Endodermal cell (in vitro differentiated cells): ENCODE measurements around the gene GUCA1A. TPM values are rescaled to one million over a fixed set of nuclear protein-coding genes. Genes with fewer than 3 reads are reported as not detected.

Experiments
- DNase-seq: peaks from one replicate; pipeline ENCODE4 v3.0.0-alpha.2; 2017
- H3K27ac ChIP-seq: 2 replicates; pipeline ENCODE4 v1.5.1; 2013; ENCODE audit warnings: mild to moderate bottlenecking, low read depth, low read length, moderate library complexity
- H3K27me3 ChIP-seq: 2 replicates; pipeline ENCODE4 v1.6.1; 2013; ENCODE audit warnings: mild to moderate bottlenecking, low read length, moderate library complexity; ENCODE audit not compliant: insufficient read depth, control insufficient read depth, poor library complexity, severe bottlenecking
- H3K36me3 ChIP-seq: 2 replicates; pipeline ENCODE4 v1.7.0; 2013; ENCODE audit warnings: mild to moderate bottlenecking, low read length, moderate library complexity; ENCODE audit not compliant: control insufficient read depth, insufficient read depth
- H3K4me1 ChIP-seq: one replicate; pipeline ENCODE4 v1.7.0; 2013; ENCODE audit warnings: low read length; ENCODE audit not compliant: control insufficient read depth, insufficient read depth
- H3K4me3 ChIP-seq: 2 replicates; pipeline ENCODE4 v1.5.1; 2013; ENCODE audit warnings: mild to moderate bottlenecking, low read length, moderate library complexity
- H3K9ac ChIP-seq: 2 replicates; pipeline ENCODE4 v1.6.1; 2013; ENCODE audit warnings: mild to moderate bottlenecking, low read length, moderate library complexity; ENCODE audit not compliant: poor library complexity, severe bottlenecking; ENCODE audit errors: extremely low read depth
- H3K9me3 ChIP-seq: 2 replicates; pipeline ENCODE4 v1.6.1; 2013; ENCODE audit warnings: mild to moderate bottlenecking, low read length, moderate library complexity; ENCODE audit not compliant: control insufficient read depth
- H3K27ac Mint-ChIP-seq: 2 replicates; pipeline ENCODE4 v1.8.0; 2020; ENCODE audit warnings: mixed read lengths
- H3K27me3 Mint-ChIP-seq: 2 replicates; pipeline ENCODE4 v1.8.0; 2021; ENCODE audit warnings: mild to moderate bottlenecking, mixed read lengths; ENCODE audit not compliant: insufficient read depth
- H3K36me3 Mint-ChIP-seq: 2 replicates; pipeline ENCODE4 v1.8.0; 2020; ENCODE audit warnings: low read depth, mixed read lengths
- H3K4me1 Mint-ChIP-seq: 2 replicates; pipeline ENCODE4 v1.8.0; 2020; ENCODE audit warnings: mixed read lengths
- H3K4me3 Mint-ChIP-seq: 2 replicates; pipeline ENCODE4 v1.8.0; 2020; ENCODE audit warnings: mild to moderate bottlenecking, moderate library complexity, mixed read lengths
- H3K9me3 Mint-ChIP-seq: 2 replicates; pipeline ENCODE4 v1.8.0; 2020; ENCODE audit warnings: mild to moderate bottlenecking, mixed read lengths
- CTCF ChIP-seq: fragments of 200-600 bp; sonication (generic); conservative IDR thresholded peaks from 2 replicates; pipeline ENCODE4 v1.5.0; 2021; ENCODE audit warnings: antibody characterized with exemption, mild to moderate bottlenecking
- WGBS, 2 experiments: methylation state at CpG; one replicate each; pipeline versions ENCODE4 v1.1.5 to v1.1.7; 2013; ENCODE audit warnings: missing lambda C conversion rate in 2 of 2, mixed read lengths in 1 of 2; ENCODE audit not compliant: insufficient coverage in 1 of 2, insufficient read length in 1 of 2; 5-methylcytosine and 5-hydroxymethylcytosine counted together
- total RNA-seq, 2 donors: library from RNA; stranded (reverse); fragmentation: NEBNext Ultra II Directional in 1 of 2; extraction: Animal tissue kit (Norgen Biotek cat#: 25700) in 1 of 2; gene quantifications; 2 replicates in 1 of 2; 3 replicates in 1 of 2; pipeline ENCODE4 v1.2.1, GENCODE V29; 2021

The GUCA1A gene
- total RNA-seq, 2 donors from 2014 or later: 3.9 to 4.4 TPM

DNA sequence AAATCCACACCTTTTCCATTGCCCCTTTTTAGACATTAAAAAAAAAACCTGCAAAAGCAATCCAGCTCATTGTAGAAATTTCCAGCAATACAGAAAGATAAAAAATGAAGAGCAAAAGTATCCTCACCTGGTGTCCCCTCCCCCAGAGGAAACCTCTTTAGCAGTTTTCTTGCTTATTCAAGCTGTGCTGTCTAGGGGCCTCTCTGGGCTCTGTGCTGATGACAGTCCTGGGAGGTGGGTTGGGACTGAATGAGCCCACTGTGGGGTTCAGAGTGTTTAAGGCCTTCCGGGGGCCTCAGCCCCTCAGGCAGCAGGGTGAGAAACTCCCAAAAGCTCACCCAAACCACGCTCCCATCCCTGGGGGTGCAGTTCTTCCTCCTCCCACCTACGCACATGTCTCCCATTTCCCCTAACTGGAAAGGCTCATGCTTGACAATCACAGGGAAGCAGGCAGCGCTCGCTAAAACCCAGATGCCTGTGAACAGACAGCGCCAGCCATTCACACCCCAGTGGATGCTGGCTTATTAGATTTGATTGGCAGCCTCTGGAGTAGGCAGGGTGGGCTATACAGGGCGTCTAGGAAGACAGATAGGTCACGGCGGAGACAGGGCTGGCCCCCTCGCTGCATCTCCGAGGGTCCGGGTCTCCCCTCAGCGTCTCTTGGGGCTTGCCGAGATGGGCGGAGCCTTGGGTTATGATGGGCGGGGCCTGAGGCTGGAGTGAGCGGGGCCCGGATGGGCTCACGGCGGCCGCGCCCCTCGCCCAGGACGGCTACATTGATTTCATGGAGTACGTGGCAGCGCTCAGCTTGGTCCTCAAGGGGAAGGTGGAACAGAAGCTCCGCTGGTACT, 4.6 kb downstream of the GUCA1A start:
- H3K9me3 Mint-ChIP-seq: no peaks in the 10 kb centered on the region
- peak overlapping the region; percentile 61 for H3K4me3 Mint-ChIP-seq
- Histone ChIP-seq H3K27me3 (peaks cover 9% of the 10 kb centered on the region), H3K4me1 (peaks cover 2% of the 10 kb centered on the region), H3K9me3 (no peaks in the 10 kb centered on the region), H3K4me3 (peak overlapping the region; percentile 68), H3K27ac (no peak overlapping the region), H3K9ac (peak overlapping the region; percentile 49), H3K36me3 (no peaks in the 10 kb centered on the region)
- peak overlapping the region; percentile 37 for H3K27ac Mint-ChIP-seq
- TF ChIP-seq CTCF: no peak
- H3K4me1 Mint-ChIP-seq: peaks cover 2% of the 10 kb centered on the region
- peak; percentile 93 for DNase-seq
- H3K36me3 Mint-ChIP-seq: peaks cover 2% of the 10 kb centered on the region
- H3K27me3 Mint-ChIP-seq: peaks cover 15% of the 10 kb centered on the region
- 19 to 39% methylated on average over 18 to 27 of the region's 27 CpGs for whole genome bisulfite sequencing, 2 experiments

- Mint-ChIP-seq H3K36me3 (peaks cover 2% of the 10 kb centered on the region), H3K27ac (no peak overlapping the region), H3K27me3 (peaks cover 10% of the 10 kb centered on the region), H3K4me1 (peaks cover 2% of the 10 kb centered on the region), H3K9me3 (no peaks in the 10 kb centered on the region), H3K4me3 (no peak overlapping the region)
- no peak for DNase-seq
- Histone ChIP-seq H3K27ac (no peak overlapping the region), H3K4me1 (no peaks in the 10 kb centered on the region), H3K27me3 (peaks cover 6% of the 10 kb centered on the region), H3K9ac (no peak overlapping the region), H3K36me3 (no peaks in the 10 kb centered on the region), H3K9me3 (no peaks in the 10 kb centered on the region), H3K4me3 (no peak overlapping the region)
- WGBS, 2 experiments: 91% methylated on average over 6 to 20 of the region's 20 CpGs
- no peak for TF ChIP-seq CTCF
Measured at GRCh38 chr6:42179261-42179944, 6.2 kb downstream of the GUCA1A start.

GRCh38 chr6:42179945-42180313, 6.8 kb downstream of the GUCA1A start:
- Mint-ChIP-seq H3K4me1 (peaks cover 2% of the 10 kb centered on the region), H3K4me3 (no peak overlapping the region), H3K27ac (no peak overlapping the region), H3K27me3 (peaks cover 5% of the 10 kb centered on the region), H3K9me3 (no peaks in the 10 kb centered on the region), H3K36me3 (peaks cover 2% of the 10 kb centered on the region)
- no peaks in the 10 kb centered on the region for H3K36me3 ChIP-seq
- H3K9me3 ChIP-seq: no peaks in the 10 kb centered on the region
- H3K27ac ChIP-seq: no peak overlapping the region
- no peak overlapping the region for H3K9ac ChIP-seq
- no peak overlapping the region for H3K4me3 ChIP-seq
- no peaks in the 10 kb centered on the region for H3K4me1 ChIP-seq
- 95% methylated on average over 3 of the region's 3 CpGs; no CpG with 5 or more reads in 1 of the 2 experiments for WGBS, 2 experiments
- DNase-seq: no peak
- H3K27me3 ChIP-seq: peaks cover under 1% of the 10 kb centered on the region
- no peak for TF ChIP-seq CTCF
